BLaER1 (cell line): ENCODE measurements around the gene COL23A1.

Source experiments
- H3K27ac ChIP-seq: shearing (Covaris generic); formaldehyde crosslinking; 2 replicates; pipeline ENCODE4 v1.8.1; 2022
- H3K27me3 ChIP-seq: shearing (Covaris generic); formaldehyde crosslinking; 2 replicates; pipeline ENCODE4 v1.8.1; 2022
- H3K36me3 ChIP-seq: shearing (Covaris generic); formaldehyde crosslinking; 2 replicates; pipeline ENCODE4 v1.8.1; 2022
- H3K4me1 ChIP-seq: shearing (Covaris generic); formaldehyde crosslinking; 2 replicates; pipeline ENCODE4 v1.8.1; 2022
- H3K4me2 ChIP-seq: shearing (Covaris generic); formaldehyde crosslinking; 2 replicates; pipeline ENCODE4 v1.8.1; 2022
- H3K4me3 ChIP-seq: shearing (Covaris generic); formaldehyde crosslinking; 2 replicates; pipeline ENCODE4 v1.8.1; 2022
- H3K9ac ChIP-seq: shearing (Covaris generic); formaldehyde crosslinking; 2 replicates; pipeline ENCODE4 v1.8.1; 2022
- H3K9me3 ChIP-seq: shearing (Covaris generic); formaldehyde crosslinking; 2 replicates; pipeline ENCODE4 v1.8.1; 2022
- H4K20me1 ChIP-seq: shearing (Covaris generic); formaldehyde crosslinking; 2 replicates; pipeline ENCODE4 v1.8.1; 2022
- Cebpa-rat ChIP-seq: shearing (Covaris generic); IDR thresholded peaks from 2 replicates; pipeline ENCODE4 v1.8.1; 2022

Gene COL23A1

GRCh38 chr5:178277346-178277745 is 312.8 kb downstream of the COL23A1 start:
- no peak for TF ChIP-seq Cebpa-rat

GRCh38 chr5:178274781-178275537 is 315.2 kb downstream of the COL23A1 start:
- 0 out of 2 replicates have a peak overlapping the region, but pooled peaks have one; percentile 4 for H3K9ac ChIP-seq
- peaks cover 47% of the 10 kb centered on the region for H3K4me1 ChIP-seq
- no peaks in the 10 kb centered on the region for H3K36me3 ChIP-seq
- H3K4me2 ChIP-seq = peak overlapping the region; percentile 70
- no peaks in the 10 kb centered on the region for H3K27me3 ChIP-seq
- peaks cover 5% of the 10 kb centered on the region; the same call in 1 of the 2 replicates for H3K9me3 ChIP-seq
- H4K20me1 ChIP-seq = no peaks in the 10 kb centered on the region
- no peak overlapping the region for H3K4me3 ChIP-seq
- TF ChIP-seq Cebpa-rat = no peak
- H3K27ac ChIP-seq = peak overlapping the region; percentile 35

More at GRCh38 chr5:178277346-178277745, 312.8 kb downstream of the COL23A1 start:
- no peak overlapping the region for H3K27ac ChIP-seq
- H3K4me1 ChIP-seq = peaks cover 71% of the 10 kb centered on the region
- no peaks in the 10 kb centered on the region for H3K27me3 ChIP-seq
- H3K36me3 ChIP-seq = no peaks in the 10 kb centered on the region
- H3K4me2 ChIP-seq = 0 out of 2 replicates have a peak overlapping the region, but pooled peaks have one; percentile 34
- H3K4me3 ChIP-seq = no peak overlapping the region
- H4K20me1 ChIP-seq = no peaks in the 10 kb centered on the region; the same call in 1 of the 2 replicates
- H3K9ac ChIP-seq = no peak overlapping the region
- H3K9me3 ChIP-seq = peaks cover 5% of the 10 kb centered on the region; the same call in 1 of the 2 replicates

GRCh38 chr5:178273665-178274541 is 316.3 kb downstream of the COL23A1 start:
- Histone ChIP-seq H3K4me3 (no peak overlapping the region), H3K9me3 (peaks cover 5% of the 10 kb centered on the region; the same call in 1 of the 2 replicates), H3K36me3 (no peaks in the 10 kb centered on the region), H3K4me2 (peak overlapping the region; percentile 70), H3K4me1 (peaks cover 42% of the 10 kb centered on the region), H3K27ac (no peak overlapping the region), H3K9ac (0 out of 2 replicates have a peak overlapping the region, but pooled peaks have one; percentile 15), H4K20me1 (no peaks in the 10 kb centered on the region), H3K27me3 (no peaks in the 10 kb centered on the region)
- TF ChIP-seq Cebpa-rat = no peak

GRCh38 chr5:178273041-178273440 is 317.2 kb downstream of the COL23A1 start:
- Histone ChIP-seq H3K27ac (no peak overlapping the region), H3K4me2 (no peak overlapping the region), H4K20me1 (no peaks in the 10 kb centered on the region), H3K4me3 (no peak overlapping the region), H3K9me3 (peaks cover 5% of the 10 kb centered on the region; the same call in 1 of the 2 replicates), H3K27me3 (no peaks in the 10 kb centered on the region), H3K36me3 (no peaks in the 10 kb centered on the region), H3K9ac (0 out of 2 replicates have a peak overlapping the region, but pooled peaks have one; percentile 15), H3K4me1 (peaks cover 36% of the 10 kb centered on the region)
- no peak for TF ChIP-seq Cebpa-rat

GRCh38 chr5:178272591-178272990 is 317.6 kb downstream of the COL23A1 start:
- Histone ChIP-seq H3K27ac (no peak overlapping the region), H3K4me2 (no peak overlapping the region), H3K9me3 (peaks cover 5% of the 10 kb centered on the region; the same call in 1 of the 2 replicates), H3K9ac (no peak overlapping the region), H3K4me3 (no peak overlapping the region), H4K20me1 (no peaks in the 10 kb centered on the region), H3K4me1 (peaks cover 31% of the 10 kb centered on the region), H3K27me3 (no peaks in the 10 kb centered on the region), H3K36me3 (no peaks in the 10 kb centered on the region)
- no peak for TF ChIP-seq Cebpa-rat

- H3K4me3 ChIP-seq = no peak overlapping the region
- H3K27ac ChIP-seq = no peak overlapping the region
- no peak overlapping the region for H3K9ac ChIP-seq
- H3K27me3 ChIP-seq = no peaks in the 10 kb centered on the region
- peaks cover 5% of the 10 kb centered on the region; the same call in 1 of the 2 replicates for H3K9me3 ChIP-seq
- no peak overlapping the region for H3K4me2 ChIP-seq
- no peak for TF ChIP-seq Cebpa-rat
- no peaks in the 10 kb centered on the region for H3K36me3 ChIP-seq
- H3K4me1 ChIP-seq = peaks cover 27% of the 10 kb centered on the region
- H4K20me1 ChIP-seq = no peaks in the 10 kb centered on the region
Measured at GRCh38 chr5:178271726-178272479, 318.3 kb downstream of the COL23A1 start.

GRCh38 chr5:178271231-178271630 is 319.0 kb downstream of the COL23A1 start:
- Histone ChIP-seq H3K27ac (no peak overlapping the region), H3K9me3 (peaks cover 4% of the 10 kb centered on the region; the same call in 1 of the 2 replicates), H3K4me2 (no peak overlapping the region), H3K4me1 (peaks cover 28% of the 10 kb centered on the region), H3K9ac (no peak overlapping the region), H3K4me3 (no peak overlapping the region), H3K27me3 (no peaks in the 10 kb centered on the region), H4K20me1 (no peaks in the 10 kb centered on the region), H3K36me3 (no peaks in the 10 kb centered on the region)
- TF ChIP-seq Cebpa-rat = no peak

GRCh38 chr5:178269499-178269898 is 320.7 kb downstream of the COL23A1 start:
- H3K27ac ChIP-seq = no peak overlapping the region
- H3K4me1 ChIP-seq = peaks cover 22% of the 10 kb centered on the region
- no peak overlapping the region for H3K4me2 ChIP-seq
- no peaks in the 10 kb centered on the region for H3K9me3 ChIP-seq
- no peaks in the 10 kb centered on the region for H4K20me1 ChIP-seq
- H3K27me3 ChIP-seq = no peaks in the 10 kb centered on the region
- H3K4me3 ChIP-seq = no peak overlapping the region
- no peaks in the 10 kb centered on the region for H3K36me3 ChIP-seq
- no peak for TF ChIP-seq Cebpa-rat
- no peak overlapping the region for H3K9ac ChIP-seq

- no peaks in the 10 kb centered on the region for H3K27me3 ChIP-seq
- no peak overlapping the region for H3K27ac ChIP-seq
- no peak overlapping the region for H3K4me2 ChIP-seq
- no peak overlapping the region for H3K9ac ChIP-seq
- H3K4me3 ChIP-seq = no peak overlapping the region
- H3K4me1 ChIP-seq = peaks cover 10% of the 10 kb centered on the region
- no peak for TF ChIP-seq Cebpa-rat
- no peaks in the 10 kb centered on the region for H3K9me3 ChIP-seq
- H4K20me1 ChIP-seq = no peaks in the 10 kb centered on the region
- H3K36me3 ChIP-seq = no peaks in the 10 kb centered on the region
Measured at GRCh38 chr5:178267876-178268275, 322.3 kb downstream of the COL23A1 start.
